Hematopoietic multipotent progenitor cell treated with erythropoietin and hydrocortisone succinate and interleukin-3 and kit ligand, for 17 days (in vitro differentiated cells): ENCODE results near the gene SUCLG1.
"Not testable (repeated sequence)": the region's sequence is repeated elsewhere in the genome, so short reads cannot be mapped to it uniquely, and the experiment has no call there.

ENCODE experiments used
- DNase-seq: peaks from one replicate; pipeline ENCODE4 v3.0.0-alpha.2; 2015; ENCODE audit warnings: low spot score

Gene SUCLG1

DNA sequence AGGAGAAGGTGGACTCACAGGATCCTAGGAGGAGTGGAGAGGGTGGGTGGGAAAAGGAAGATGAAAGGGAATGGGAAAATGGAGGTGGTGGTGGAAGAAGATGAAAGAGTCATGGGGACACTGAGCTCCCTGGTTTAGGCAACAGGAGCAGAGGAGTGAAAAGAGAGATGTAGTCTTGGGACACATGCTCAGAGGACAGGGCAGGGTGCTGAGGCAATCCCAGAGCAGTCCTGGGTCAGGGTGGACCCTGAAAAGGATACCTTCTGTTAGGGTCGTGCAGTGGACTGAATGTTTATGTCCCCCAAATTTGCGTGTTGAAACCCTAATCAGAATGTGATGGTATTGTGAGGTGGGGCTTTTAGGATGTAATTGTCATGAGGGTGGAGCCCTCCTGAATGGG, 37.9 kb downstream of the SUCLG1 start:
- no peak for DNase-seq

- no peak for DNase-seq
Measured at GRCh38 chr2:84417453-84418145, 41.5 kb downstream of the SUCLG1 start.

DNA sequence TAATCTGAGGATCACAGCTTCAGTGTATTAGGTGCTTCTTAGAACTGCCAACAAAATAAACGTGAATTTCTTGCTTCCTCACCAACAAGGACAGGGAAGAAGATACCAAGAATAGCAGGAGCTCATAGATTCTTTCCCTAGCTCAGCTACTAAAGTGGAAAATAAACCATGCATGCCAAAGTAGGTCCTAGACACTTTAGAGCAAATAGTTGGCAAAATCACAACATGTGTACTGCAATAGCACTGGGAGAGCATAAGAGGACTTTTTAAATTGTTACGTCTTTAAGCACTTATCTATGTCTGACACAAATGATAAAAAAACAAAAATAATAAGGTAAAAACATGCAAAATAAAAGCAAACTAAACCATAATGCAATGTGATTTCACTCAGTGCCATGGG, 49.5 kb downstream of the SUCLG1 start:
- no peak for DNase-seq

- not testable (repeated sequence) for DNase-seq
Measured at GRCh38 chr2:84402111-84402510, 57.0 kb downstream of the SUCLG1 start.

GRCh38 chr2:84399839-84400238, 59.2 kb downstream of the SUCLG1 start:
- not testable (repeated sequence) for DNase-seq

- DNase-seq, result no peak
Measured at GRCh38 chr2:84395820-84396219, 63.3 kb downstream of the SUCLG1 start.

GRCh38 chr2:84394628-84395027, 64.5 kb downstream of the SUCLG1 start:
- DNase-seq, result no peak

DNA sequence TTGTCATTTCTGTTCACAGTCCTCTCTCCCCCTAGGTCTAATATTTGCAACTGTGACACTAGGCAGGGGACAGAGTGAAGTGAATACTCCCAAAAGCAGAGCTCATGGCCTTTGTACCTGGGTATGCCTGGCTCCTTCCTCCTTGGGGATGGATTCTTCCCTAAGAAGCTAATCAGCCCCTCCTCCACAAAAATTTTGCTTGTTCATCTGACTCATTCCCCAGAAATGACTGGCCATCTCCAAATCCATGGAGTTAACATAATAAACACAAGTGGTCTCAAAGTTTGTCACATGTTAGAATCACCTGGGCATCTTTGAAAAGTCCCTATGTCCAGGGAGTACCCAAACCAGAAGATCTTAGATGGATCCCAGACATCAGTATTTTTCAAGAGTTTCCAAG, 65.3 kb downstream of the SUCLG1 start:
- no peak for DNase-seq

GRCh38 chr2:84389794-84390193, 69.3 kb downstream of the SUCLG1 start:
- no peak for DNase-seq

DNA sequence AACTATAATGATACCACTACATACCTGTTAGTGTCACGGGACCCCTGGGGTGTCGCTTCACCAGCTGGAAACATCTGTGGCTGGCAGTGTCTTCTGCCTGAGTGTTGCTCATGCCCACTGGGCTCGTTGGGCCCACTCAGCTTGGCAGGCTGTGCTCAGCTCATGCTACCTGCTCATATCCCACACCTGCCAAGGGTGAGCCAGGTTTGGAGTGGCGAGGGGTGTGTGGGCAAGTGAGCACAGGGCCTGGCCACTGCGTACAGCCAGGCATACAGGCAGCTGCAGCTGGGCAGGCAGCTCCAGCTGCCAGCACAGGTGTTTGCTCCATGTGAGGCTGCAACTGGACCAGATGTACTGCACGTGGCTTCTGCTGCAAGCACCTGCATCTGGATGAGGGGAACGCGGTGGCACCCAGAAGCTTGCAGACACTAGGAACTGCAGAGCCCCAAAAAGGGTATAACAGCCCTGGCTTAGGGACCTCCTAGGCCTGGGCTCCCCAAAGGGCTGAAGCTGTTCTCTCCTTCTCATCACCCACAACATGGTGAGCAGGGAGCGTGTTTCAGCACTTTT, 70.1 kb downstream of the SUCLG1 start:
- no peak for DNase-seq

GRCh38 chr2:84388133-84388532, 70.9 kb downstream of the SUCLG1 start:
- DNase-seq, result no peak

DNA sequence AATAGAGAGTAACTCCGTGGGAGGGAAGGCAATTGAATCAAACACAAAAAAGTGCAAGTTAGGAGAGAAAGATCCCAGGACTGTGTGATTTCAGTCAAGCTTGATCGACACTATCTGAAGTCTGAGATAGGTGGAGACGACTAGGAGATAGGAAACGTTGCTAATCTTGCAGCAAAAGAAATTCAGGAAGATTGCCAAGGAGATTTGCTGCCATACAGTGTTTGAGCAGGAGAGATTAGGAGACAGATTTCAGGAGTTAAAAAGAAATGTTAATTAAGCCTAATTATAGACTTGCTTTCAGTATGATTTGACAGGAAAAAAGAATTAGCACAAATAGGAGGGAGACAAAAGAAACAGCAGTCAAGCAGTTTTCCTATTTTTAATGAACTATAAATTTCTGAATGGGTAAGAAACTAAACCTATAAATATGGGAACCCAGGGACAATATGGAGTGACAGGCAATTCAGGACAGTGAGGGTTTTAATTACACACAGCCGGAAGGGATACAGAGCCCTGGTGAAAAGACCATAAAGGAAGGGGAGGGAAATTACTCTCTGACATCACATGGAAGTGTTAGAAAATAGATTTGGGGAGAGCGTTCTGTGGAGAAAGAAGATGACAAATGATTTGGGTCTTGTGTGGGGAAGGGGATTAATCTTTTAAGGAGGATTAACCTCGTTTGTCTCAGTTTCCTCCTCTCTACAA, 72.6 kb downstream of the SUCLG1 start:
- DNase-seq, result no peak

DNA sequence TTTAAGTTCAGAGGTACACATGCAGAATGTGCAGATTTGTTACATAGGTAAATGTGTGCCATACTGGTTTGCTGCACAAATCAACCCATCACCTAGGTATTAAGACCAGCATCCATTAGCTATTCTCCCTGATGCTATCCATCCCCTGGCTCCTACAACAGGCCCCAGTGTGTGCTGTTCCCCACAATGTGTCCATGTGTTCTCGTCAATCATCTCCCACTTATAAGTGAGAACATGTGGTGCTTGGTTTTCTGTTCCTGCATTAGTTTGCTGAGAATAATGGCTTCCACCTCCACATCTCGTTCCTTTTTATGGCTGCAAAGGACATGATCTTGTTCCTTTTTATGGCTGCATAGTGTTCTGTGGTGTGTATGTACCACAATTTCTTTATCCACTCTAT, 75.8 kb downstream of the SUCLG1 start:
- DNase-seq, result no peak

- no peak for DNase-seq
Measured at GRCh38 chr2:84380875-84381274, 78.2 kb downstream of the SUCLG1 start.

DNA sequence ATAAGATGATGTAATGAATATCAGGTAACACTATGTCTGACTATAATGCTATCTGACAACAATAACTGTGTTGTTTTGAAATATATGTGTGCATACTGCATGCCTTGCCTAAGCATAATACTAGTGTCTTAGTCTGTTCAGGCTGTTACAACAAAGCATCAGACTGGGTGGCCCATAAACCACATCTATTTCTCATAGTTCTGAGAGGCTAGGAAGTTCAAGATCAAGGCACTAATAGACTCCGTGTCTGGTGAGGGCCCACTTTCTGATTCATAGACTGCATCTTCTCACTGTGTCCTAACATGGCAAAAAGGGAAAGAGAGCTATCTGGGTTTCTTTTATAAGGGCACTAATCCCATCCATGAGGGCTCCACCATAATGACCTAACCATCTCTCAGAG, 80.1 kb downstream of the SUCLG1 start:
- DNase-seq, result no peak

DNA sequence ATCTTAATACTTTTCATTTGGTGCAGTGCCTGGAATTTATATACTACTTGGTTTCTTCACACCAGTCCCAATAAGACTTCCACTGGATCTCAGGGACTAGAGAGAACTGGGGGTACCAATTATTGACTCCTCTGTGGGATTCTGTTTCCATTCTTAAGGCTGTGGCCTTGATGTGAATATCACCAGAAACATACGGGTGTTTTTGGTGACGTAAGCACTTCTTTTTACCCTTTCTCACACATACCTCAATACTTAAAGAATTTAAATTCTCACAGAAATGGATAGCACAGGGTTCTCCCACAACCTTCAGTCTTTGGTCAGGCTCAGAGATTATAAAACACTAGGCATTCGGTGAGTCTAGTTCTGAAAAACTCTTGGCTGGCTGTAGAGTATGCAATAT, 84.1 kb downstream of the SUCLG1 start:
- no peak for DNase-seq

DNA sequence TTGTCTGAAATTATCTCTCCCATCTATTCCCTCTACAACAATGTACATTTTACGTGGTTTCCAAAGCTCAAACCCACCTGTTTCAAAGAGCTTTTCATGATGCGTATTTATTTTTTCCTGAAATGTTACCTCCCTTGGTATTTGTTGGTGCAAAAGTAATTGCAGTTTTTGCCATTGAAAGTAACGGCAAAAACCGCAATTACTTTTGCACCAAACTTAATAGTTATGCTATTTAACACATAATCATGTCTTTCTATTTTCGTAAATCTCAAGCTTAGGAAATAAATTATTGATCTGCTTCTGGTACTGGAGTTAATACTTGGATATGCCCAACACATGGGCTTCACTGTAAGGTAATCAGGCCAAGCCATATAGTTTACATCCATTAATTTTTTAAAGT, 85.2 kb downstream of the SUCLG1 start:
- no peak for DNase-seq
